ENCODE results near the gene GZMM.

GRCh38 chr19:538641-539428 is 5.0 kb upstream of the GZMM start:
- TF ChIP-seq CTCF (IDR thresholded peaks at IDR 0.05) (no peak), POLR2A (IDR thresholded peaks at IDR 0.05) (no peak)
